Panc1 (cell line): ENCODE results near the gene CD96.

Experiments used
- POLR2AphosphoS5 ChIP-seq: IDR thresholded peaks from 2 replicates; pipeline ENCODE4 v1.6.1; 2012; ENCODE audit warnings: mild to moderate bottlenecking, low read depth, low read length, moderate library complexity
- TF ChIP-seq, protein P1 (sequence below): fragments of 450-650 bp; IDR thresholded peaks from 2 replicates; pipeline ENCODE4 v1.5.1; 2017; ENCODE audit warnings: mild to moderate bottlenecking
- TF ChIP-seq, protein P2 (sequence below), 2 experiments: IDR thresholded peaks; 2 replicates each; pipeline ENCODE4 v1.6.1; 2011 to 2012; ENCODE audit warnings: low read depth in 2 of 2, control low read depth in 1 of 2, low read length in 1 of 2, mild to moderate bottlenecking in 1 of 2, moderate library complexity in 1 of 2; ENCODE audit not compliant: insufficient read depth in 1 of 2

DNA sequence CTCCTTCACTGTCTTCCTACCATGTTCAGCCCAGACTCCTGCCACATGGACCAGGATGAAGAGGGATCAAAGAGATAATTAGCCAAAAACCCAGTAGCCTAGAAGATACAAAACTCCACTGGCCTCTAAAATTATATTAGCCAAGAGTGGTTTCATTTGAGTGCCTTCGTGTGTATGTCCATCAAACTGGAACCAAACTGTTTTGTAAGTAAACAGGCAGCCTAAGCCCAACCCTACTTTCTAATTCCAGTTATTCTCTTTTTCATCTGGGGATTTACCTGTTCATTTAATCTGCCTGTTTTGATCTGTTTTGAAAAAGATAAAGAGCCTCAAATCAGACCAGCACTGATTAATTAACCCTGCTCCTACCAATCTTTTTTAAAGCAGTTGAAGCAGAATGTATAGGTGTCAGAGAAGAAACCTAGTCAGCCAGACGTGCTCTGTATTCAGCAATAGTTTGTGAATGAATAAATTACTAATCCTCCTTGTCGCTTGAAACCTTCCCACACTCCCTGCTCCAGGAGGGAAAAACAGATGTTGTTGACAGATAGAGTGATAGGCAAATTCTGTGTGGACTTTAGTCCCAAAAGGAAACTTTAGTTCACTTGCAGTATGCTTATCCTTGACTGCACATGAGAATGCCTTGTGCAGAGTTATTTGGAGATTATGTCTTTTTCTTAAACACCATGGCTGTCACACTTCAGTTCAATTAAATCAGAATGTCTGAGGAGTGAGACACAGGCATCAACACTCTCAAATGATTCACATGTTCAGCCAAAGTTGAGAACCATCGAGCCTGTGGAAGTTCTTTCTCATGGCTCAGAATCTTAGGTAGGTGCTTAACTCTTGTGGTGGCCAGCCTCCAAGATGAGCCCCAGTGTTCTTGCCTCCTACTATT is 108.6 kb downstream of the CD96 start:
- TF ChIP-seq, protein P1, sequence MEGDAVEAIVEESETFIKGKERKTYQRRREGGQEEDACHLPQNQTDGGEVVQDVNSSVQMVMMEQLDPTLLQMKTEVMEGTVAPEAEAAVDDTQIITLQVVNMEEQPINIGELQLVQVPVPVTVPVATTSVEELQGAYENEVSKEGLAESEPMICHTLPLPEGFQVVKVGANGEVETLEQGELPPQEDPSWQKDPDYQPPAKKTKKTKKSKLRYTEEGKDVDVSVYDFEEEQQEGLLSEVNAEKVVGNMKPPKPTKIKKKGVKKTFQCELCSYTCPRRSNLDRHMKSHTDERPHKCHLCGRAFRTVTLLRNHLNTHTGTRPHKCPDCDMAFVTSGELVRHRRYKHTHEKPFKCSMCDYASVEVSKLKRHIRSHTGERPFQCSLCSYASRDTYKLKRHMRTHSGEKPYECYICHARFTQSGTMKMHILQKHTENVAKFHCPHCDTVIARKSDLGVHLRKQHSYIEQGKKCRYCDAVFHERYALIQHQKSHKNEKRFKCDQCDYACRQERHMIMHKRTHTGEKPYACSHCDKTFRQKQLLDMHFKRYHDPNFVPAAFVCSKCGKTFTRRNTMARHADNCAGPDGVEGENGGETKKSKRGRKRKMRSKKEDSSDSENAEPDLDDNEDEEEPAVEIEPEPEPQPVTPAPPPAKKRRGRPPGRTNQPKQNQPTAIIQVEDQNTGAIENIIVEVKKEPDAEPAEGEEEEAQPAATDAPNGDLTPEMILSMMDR = no peak
- TF ChIP-seq, protein P2, sequence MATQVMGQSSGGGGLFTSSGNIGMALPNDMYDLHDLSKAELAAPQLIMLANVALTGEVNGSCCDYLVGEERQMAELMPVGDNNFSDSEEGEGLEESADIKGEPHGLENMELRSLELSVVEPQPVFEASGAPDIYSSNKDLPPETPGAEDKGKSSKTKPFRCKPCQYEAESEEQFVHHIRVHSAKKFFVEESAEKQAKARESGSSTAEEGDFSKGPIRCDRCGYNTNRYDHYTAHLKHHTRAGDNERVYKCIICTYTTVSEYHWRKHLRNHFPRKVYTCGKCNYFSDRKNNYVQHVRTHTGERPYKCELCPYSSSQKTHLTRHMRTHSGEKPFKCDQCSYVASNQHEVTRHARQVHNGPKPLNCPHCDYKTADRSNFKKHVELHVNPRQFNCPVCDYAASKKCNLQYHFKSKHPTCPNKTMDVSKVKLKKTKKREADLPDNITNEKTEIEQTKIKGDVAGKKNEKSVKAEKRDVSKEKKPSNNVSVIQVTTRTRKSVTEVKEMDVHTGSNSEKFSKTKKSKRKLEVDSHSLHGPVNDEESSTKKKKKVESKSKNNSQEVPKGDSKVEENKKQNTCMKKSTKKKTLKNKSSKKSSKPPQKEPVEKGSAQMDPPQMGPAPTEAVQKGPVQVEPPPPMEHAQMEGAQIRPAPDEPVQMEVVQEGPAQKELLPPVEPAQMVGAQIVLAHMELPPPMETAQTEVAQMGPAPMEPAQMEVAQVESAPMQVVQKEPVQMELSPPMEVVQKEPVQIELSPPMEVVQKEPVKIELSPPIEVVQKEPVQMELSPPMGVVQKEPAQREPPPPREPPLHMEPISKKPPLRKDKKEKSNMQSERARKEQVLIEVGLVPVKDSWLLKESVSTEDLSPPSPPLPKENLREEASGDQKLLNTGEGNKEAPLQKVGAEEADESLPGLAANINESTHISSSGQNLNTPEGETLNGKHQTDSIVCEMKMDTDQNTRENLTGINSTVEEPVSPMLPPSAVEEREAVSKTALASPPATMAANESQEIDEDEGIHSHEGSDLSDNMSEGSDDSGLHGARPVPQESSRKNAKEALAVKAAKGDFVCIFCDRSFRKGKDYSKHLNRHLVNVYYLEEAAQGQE (IDR thresholded peaks at IDR 0.05; ENCODE audit: insufficient read depth in 1 of 2, low read depth in 2 of 2, low read length in 1 of 2) = no peak
- TF ChIP-seq POLR2AphosphoS5 = no peak
